ENCODE data around the gene TOLLIP. TPM values are rescaled to one million over a fixed set of nuclear protein-coding genes. Genes with fewer than 3 reads are reported as not detected.
"Not testable (repeated sequence)": the region's sequence is repeated elsewhere in the genome, so short reads cannot be mapped to it uniquely, and the experiment has no call there.

Gene TOLLIP
- total RNA-seq, 4 donors from 2014 or later = 114 to 167 (median 129) TPM

DNA sequence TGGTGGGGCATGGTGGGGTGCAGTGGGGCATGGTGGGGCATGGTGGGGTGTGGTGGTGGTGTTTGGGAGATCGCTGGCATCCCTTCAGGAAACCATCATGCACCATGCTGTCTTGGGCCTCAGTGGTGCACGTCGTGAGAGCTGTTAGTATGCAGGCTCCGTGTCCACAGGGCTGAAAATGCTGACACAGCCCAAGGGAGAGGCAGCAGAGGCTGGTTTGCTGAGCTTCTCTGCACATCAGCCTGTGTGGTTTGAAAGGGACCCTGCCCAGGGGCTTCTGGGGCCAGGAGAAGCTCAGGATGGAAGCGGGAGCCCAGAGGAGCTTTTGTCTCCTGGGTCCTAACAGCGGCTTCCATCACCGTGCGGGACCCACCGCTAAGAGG, 56.3 kb downstream of the TOLLIP start:
- intact Hi-C loops (cut with DNase I; ENCODE audit: low total_unique reads) = no loop called here
- H3K4me3 ChIP-seq (ENCODE audit: low read depth, poor library complexity, severe bottlenecking) = no peak overlapping the region
- no peak for DNase-seq (ENCODE audit: low spot score in 2 of 2)
- WGBS, 2 donors = 87 to 89% methylated on average over 9 of the region's 9 CpGs
- TF ChIP-seq POLR2A (IDR thresholded peaks at IDR 0.05) = no peak
- TF ChIP-seq, protein P1, sequence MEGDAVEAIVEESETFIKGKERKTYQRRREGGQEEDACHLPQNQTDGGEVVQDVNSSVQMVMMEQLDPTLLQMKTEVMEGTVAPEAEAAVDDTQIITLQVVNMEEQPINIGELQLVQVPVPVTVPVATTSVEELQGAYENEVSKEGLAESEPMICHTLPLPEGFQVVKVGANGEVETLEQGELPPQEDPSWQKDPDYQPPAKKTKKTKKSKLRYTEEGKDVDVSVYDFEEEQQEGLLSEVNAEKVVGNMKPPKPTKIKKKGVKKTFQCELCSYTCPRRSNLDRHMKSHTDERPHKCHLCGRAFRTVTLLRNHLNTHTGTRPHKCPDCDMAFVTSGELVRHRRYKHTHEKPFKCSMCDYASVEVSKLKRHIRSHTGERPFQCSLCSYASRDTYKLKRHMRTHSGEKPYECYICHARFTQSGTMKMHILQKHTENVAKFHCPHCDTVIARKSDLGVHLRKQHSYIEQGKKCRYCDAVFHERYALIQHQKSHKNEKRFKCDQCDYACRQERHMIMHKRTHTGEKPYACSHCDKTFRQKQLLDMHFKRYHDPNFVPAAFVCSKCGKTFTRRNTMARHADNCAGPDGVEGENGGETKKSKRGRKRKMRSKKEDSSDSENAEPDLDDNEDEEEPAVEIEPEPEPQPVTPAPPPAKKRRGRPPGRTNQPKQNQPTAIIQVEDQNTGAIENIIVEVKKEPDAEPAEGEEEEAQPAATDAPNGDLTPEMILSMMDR (IDR thresholded peaks at IDR 0.05) = no peak

DNA sequence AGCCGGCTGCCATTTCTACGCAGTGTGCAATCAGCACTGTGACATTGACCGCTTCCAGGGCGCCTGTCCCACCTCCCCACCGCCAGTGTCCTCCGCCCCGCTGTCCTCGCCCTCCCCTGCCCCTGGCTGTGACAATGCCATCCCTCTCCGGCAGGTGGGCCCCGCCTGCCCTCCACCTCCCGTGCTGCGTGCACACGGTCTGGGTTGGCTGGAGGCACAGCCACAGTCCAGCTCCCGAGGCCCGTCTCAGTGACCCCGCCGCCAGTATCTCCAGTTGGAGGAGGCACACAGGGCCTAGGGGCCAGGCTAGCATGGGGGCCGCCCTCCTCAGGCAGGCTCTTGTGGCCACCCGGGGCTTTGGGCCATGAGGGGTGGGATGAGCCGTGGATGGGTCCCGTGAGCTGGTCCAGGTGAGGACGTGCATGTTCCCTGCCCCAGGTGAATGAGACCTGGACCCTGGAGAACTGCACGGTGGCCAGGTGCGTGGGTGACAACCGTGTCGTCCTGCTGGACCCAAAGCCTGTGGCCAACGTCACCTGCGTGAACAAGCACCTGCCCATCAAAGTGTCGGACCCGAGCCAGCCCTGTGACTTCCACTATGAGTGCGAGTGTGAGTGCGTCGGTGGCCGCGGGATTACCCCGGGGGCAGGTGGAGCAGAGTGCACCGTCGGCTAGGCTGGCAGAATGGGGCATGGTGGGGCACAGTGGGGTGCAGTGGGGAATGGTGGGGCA, 56.9 kb downstream of the TOLLIP start:
- no peak overlapping the region for H3K4me3 ChIP-seq (ENCODE audit: low read depth, poor library complexity, severe bottlenecking)
- 90 to 93% methylated on average over 33 to 37 of the region's 38 CpGs for WGBS, 2 donors
- intact Hi-C loops (cut with DNase I; ENCODE audit: low total_unique reads) = no loop called here
- DNase-seq (ENCODE audit: low spot score in 2 of 2) = no peak
- TF ChIP-seq, protein P1 (IDR thresholded peaks at IDR 0.05) = no peak
- no peak for TF ChIP-seq POLR2A (IDR thresholded peaks at IDR 0.05)

DNA sequence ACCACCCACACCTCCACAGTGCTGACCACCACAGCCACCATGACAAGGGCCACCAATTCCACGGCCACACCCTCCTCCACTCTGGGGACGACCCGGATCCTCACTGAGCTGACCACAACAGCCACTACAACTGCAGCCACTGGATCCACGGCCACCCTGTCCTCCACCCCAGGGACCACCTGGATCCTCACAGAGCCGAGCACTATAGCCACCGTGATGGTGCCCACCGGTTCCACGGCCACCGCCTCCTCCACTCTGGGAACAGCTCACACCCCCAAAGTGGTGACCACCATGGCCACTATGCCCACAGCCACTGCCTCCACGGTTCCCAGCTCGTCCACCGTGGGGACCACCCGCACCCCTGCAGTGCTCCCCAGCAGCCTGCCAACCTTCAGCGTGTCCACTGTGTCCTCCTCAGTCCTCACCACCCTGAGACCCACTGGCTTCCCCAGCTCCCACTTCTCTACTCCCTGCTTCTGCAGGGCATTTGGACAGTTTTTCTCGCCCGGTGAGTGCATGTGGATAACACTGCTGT, 58.1 kb downstream of the TOLLIP start:
- no peak overlapping the region for H3K4me3 ChIP-seq (ENCODE audit: low read depth, poor library complexity, severe bottlenecking)
- intact Hi-C loops (cut with DNase I; ENCODE audit: low total_unique reads) = no loop called here
- WGBS, 2 donors = 92 to 95% methylated on average over 16 of the region's 16 CpGs
- TF ChIP-seq, protein P1 (IDR thresholded peaks at IDR 0.05) = no peak
- TF ChIP-seq POLR2A (IDR thresholded peaks at IDR 0.05) = no peak
- no peak for DNase-seq (ENCODE audit: low spot score in 2 of 2)

DNA sequence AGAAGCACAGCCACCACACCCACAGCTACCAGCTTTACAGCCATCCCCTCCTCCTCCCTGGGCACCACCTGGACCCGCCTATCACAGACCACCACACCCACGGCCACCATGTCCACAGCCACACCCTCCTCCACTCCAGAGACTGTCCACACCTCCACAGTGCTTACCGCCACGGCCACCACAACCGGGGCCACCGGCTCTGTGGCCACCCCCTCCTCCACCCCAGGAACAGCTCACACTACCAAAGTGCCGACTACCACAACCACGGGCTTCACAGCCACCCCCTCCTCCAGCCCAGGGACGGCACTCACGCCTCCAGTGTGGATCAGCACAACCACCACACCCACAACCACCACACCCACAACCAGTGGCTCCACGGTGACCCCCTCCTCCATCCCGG, 59.0 kb downstream of the TOLLIP start:
- WGBS, 2 donors = 92 to 95% methylated on average over 3 to 7 of the region's 12 CpGs

DNA sequence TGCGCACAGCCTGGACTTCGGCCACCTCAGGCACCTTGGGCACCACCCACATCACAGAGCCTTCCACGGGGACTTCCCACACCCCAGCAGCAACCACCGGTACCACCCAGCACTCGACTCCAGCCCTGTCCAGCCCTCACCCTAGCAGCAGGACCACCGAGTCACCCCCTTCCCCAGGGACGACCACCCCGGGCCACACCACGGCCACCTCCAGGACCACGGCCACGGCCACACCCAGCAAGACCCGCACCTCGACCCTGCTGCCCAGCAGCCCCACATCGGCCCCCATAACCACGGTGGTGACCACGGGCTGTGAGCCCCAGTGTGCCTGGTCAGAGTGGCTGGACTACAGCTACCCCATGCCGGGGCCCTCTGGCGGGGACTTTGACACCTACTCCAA, 60.5 kb downstream of the TOLLIP start:
- DNase-seq (ENCODE audit: low spot score in 2 of 2); intact Hi-C loops (cut with DNase I; ENCODE audit: low total_unique reads); H3K4me3 ChIP-seq (ENCODE audit: low read depth, poor library complexity, severe bottlenecking): not testable (repeated sequence)
- WGBS, 2 donors = 90% methylated on average over 2 of the region's 18 CpGs; no CpG with 5 or more reads in 1 of the 2 donors

More for the DNA sequence above, 59.0 kb downstream of the TOLLIP start:
- H3K4me3 ChIP-seq (ENCODE audit: low read depth, poor library complexity, severe bottlenecking); intact Hi-C loops (cut with DNase I; ENCODE audit: low total_unique reads); DNase-seq (ENCODE audit: low spot score in 2 of 2): not testable (repeated sequence)

DNA sequence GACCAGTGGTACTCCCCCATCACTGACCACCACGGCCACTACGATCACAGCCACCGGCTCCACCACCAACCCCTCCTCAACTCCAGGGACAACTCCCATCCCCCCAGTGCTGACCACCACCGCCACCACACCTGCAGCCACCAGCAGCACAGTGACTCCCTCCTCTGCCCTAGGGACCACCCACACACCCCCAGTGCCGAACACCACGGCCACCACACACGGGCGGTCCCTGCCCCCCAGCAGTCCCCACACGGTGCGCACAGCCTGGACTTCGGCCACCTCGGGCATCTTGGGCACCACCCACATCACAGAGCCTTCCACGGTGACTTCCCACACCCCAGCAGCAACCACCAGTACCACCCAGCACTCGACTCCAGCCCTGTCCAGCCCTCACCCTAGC, 62.4 kb downstream of the TOLLIP start:
- DNase-seq (ENCODE audit: low spot score in 2 of 2); H3K4me3 ChIP-seq (ENCODE audit: low read depth, poor library complexity, severe bottlenecking); intact Hi-C loops (cut with DNase I; ENCODE audit: low total_unique reads): not testable (repeated sequence)
- 97 to 98% methylated on average over 14 of the region's 14 CpGs for WGBS, 2 donors

DNA sequence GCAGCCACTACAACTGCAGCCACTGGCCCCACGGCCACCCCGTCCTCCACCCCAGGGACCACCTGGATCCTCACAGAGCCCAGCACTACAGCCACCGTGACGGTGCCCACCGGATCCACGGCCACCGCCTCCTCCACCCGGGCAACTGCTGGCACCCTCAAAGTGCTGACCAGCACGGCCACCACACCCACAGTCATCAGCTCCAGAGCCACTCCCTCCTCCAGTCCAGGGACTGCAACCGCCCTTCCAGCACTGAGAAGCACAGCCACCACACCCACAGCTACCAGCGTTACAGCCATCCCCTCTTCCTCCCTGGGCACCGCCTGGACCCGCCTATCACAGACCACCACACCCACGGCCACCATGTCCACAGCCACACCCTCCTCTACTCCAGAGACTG, 63.1 kb downstream of the TOLLIP start:
- DNase-seq (ENCODE audit: low spot score in 2 of 2); intact Hi-C loops (cut with DNase I; ENCODE audit: low total_unique reads); H3K4me3 ChIP-seq (ENCODE audit: low read depth, poor library complexity, severe bottlenecking): not testable (repeated sequence)
- WGBS, 2 donors = 85 to 92% methylated on average over 13 to 14 of the region's 14 CpGs

DNA sequence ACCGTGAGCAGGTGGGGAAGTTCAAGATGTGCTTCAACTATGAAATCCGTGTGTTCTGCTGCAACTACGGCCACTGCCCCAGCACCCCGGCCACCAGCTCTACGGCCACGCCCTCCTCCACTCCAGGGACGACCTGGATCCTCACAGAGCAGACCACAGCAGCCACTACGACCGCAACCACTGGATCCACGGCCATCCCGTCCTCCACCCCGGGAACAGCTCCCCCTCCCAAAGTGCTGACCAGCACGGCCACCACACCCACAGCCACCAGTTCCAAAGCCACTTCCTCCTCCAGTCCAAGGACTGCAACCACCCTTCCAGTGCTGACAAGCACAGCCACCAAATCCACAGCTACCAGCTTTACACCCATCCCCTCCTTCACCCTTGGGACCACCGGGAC, 63.7 kb downstream of the TOLLIP start:
- WGBS, 2 donors = 90 to 93% methylated on average over 13 of the region's 14 CpGs
- DNase-seq (ENCODE audit: low spot score in 2 of 2); intact Hi-C loops (cut with DNase I; ENCODE audit: low total_unique reads); H3K4me3 ChIP-seq (ENCODE audit: low read depth, poor library complexity, severe bottlenecking): not testable (repeated sequence)

DNA sequence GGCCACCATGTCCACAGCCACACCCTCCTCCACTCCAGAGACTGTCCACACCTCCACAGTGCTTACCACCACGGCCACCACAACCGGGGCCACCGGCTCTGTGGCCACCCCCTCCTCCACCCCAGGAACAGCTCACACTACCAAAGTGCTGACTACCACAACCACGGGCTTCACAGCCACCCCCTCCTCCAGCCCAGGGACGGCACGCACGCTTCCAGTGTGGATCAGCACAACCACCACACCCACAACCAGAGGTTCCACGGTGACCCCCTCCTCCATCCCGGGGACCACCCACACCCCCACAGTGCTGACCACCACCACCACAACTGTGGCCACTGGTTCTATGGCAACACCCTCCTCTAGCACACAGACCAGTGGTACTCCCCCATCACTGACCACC, 64.9 kb downstream of the TOLLIP start:
- DNase-seq (ENCODE audit: low spot score in 2 of 2); intact Hi-C loops (cut with DNase I; ENCODE audit: low total_unique reads); H3K4me3 ChIP-seq (ENCODE audit: low read depth, poor library complexity, severe bottlenecking): not testable (repeated sequence)
- WGBS, 2 donors = 84 to 97% methylated on average over 5 to 8 of the region's 9 CpGs

DNA sequence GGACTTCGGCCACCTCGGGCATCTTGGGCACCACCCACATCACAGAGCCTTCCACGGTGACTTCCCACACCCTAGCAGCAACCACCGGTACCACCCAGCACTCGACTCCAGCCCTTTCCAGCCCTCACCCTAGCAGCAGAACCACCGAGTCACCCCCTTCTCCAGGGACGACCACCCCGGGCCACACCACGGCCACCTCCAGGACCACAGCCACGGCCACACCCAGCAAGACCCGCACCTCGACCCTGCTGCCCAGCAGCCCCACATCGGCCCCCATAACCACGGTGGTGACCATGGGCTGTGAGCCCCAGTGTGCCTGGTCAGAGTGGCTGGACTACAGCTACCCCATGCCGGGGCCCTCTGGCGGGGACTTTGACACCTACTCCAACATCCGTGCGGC, 65.9 kb downstream of the TOLLIP start:
- 89 to 92% methylated on average over 9 to 11 of the region's 18 CpGs for WGBS, 2 donors
- H3K4me3 ChIP-seq (ENCODE audit: low read depth, poor library complexity, severe bottlenecking); intact Hi-C loops (cut with DNase I; ENCODE audit: low total_unique reads); DNase-seq (ENCODE audit: low spot score in 2 of 2): not testable (repeated sequence)

DNA sequence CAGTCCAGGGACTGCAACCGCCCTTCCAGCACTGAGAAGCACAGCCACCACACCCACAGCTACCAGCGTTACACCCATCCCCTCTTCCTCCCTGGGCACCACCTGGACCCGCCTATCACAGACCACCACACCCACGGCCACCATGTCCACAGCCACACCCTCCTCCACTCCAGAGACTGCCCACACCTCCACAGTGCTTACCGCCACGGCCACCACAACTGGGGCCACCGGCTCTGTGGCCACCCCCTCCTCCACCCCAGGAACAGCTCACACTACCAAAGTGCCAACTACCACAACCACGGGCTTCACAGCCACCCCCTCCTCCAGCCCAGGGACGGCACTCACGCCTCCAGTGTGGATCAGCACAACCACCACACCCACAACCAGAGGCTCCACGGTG, 66.7 kb downstream of the TOLLIP start:
- H3K4me3 ChIP-seq (ENCODE audit: low read depth, poor library complexity, severe bottlenecking); intact Hi-C loops (cut with DNase I; ENCODE audit: low total_unique reads); DNase-seq (ENCODE audit: low spot score in 2 of 2): not testable (repeated sequence)
- WGBS, 2 donors = 80 to 86% methylated on average over 7 of the region's 11 CpGs
